Activated CD8-positive, alpha-beta memory T cell treated with anti-CD3 and anti-CD28 coated beads, Interleukin-2, amount 10 ng/mL, durations not matched to agents 7 days and 5 days (primary cell): ENCODE measurements around the gene RRAD. TPM values are rescaled to one million over a fixed set of nuclear protein-coding genes. Genes with fewer than 3 reads are reported as not detected.

ENCODE experiments used
- ATAC-seq: fragments of 150-1000 bp; cut with Tn5 transposase; one replicate; pipeline ENCODE4 v1.10.0; 2021; ENCODE audit warnings: moderate library complexity
- CTCF ChIA-PET: fragments of 350-600 bp; sonication (Branson Sonifier 250); formaldehyde crosslinking; loops from one replicate; lab custom pipeline; 2021; ENCODE audit warnings: antibody characterized with exemption; lab: Charles Lee
- DNase-seq: peaks from one replicate; pipeline ENCODE4 v3.0.0-alpha.2; 2020
- H3K27ac Mint-ChIP-seq: one replicate; pipeline ENCODE4 v1.8.0; 2021; ENCODE audit warnings: mild to moderate bottlenecking, mixed read lengths
- H3K27me3 Mint-ChIP-seq: one replicate; pipeline ENCODE4 v1.8.0; 2021; ENCODE audit warnings: mixed read lengths
- H3K36me3 Mint-ChIP-seq: one replicate; pipeline ENCODE4 v1.8.0; 2021; ENCODE audit warnings: mild to moderate bottlenecking, mixed read lengths
- H3K4me1 Mint-ChIP-seq: one replicate; pipeline ENCODE4 v1.8.0; 2021; ENCODE audit warnings: mixed read lengths
- H3K4me3 Mint-ChIP-seq: one replicate; pipeline ENCODE4 v1.8.0; 2021; ENCODE audit warnings: mild to moderate bottlenecking, moderate library complexity, mixed read lengths
- H3K9me3 Mint-ChIP-seq: one replicate; pipeline ENCODE4 v1.8.0; 2022; ENCODE audit warnings: low read depth, mixed read lengths
- total RNA-seq, 2 experiments: library from RNA; stranded (reverse); gene quantifications; one replicate each; pipeline ENCODE4 v1.2.3, GENCODE V29; 2021

Gene RRAD
- total RNA-seq, 2 experiments from 2014 or later = 0.55 to 2.5 TPM

DNA sequence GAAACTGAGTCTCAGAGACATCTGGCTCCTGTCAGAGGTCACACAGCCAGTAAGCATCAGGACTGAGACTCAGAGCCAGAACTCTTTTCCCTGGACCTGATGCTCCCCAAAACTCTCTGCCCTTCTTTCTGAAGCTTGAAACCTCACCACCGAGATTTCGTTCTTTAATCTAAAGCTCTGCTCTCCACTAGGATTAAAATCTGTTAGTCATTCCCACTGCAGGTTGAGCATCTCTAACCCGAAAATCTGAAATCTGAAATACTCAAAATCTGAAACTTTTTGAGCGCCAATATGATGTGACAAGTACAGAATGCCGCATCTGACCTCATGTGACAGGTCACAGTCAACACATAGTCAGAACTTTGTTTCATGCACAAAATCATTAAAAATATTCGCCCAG is 8.8 kb downstream of the RRAD start:
- CTCF ChIA-PET = no interaction called here
- no peaks in the 10 kb centered on the region for H3K4me1 Mint-ChIP-seq
- H3K4me3 Mint-ChIP-seq = no peak overlapping the region
- DNase-seq (no peak), ATAC-seq (no peak)
- peaks cover 19% of the 10 kb centered on the region for H3K27me3 Mint-ChIP-seq
- H3K9me3 Mint-ChIP-seq = no peaks in the 10 kb centered on the region
- no peaks in the 10 kb centered on the region for H3K36me3 Mint-ChIP-seq
- H3K27ac Mint-ChIP-seq = no peak overlapping the region

DNA sequence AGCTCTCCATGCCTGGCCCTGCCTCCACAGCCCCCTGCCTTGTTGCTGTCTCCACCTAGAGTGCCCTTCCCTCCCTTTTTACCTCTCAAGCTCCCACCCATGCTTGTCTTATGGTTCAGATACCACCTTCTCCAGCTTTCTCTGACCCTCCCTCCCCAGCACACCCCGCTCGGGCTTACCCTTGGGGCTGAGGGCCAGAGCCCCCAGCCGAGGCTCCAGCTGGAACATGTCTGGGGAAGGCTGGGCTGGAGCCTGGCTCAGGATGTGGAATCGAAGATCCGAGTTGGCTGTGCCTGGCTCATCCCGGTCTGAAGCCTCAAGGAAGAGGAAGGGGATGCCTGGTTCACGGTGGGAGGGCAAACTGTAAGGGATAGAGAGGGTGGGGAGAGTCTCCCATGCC is 10.3 kb downstream of the RRAD start:
- no peaks in the 10 kb centered on the region for H3K9me3 Mint-ChIP-seq
- H3K27me3 Mint-ChIP-seq = peaks cover 7% of the 10 kb centered on the region
- H3K4me1 Mint-ChIP-seq = no peaks in the 10 kb centered on the region

DNA sequence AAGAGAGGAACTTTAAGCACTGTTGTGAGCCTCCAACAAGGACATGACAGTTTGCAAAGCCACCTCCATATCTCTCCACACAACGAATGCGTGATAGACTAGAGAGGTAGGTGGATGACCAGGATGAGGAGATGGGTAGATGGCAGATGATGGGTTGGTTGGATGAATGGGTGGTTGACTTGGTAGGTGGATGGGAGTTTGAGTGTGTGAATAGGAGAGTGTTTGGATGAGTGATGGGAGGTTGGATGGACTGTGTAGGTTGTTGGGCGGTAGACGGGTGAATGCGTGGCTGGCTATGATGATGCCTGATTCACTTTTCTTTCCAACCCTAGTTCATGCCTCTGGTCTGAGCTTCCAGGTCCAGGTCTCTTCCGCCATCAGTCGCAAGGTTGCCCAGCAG is 10.8 kb downstream of the RRAD start:
- H3K4me1 Mint-ChIP-seq = no peaks in the 10 kb centered on the region
- CTCF ChIA-PET = interaction anchor here (0.7 kb wide), 1 partner anchor 14 kb away, joined by 3 read pairs; no protein-coding TSS in a partner anchor
- no peak overlapping the region for H3K4me3 Mint-ChIP-seq
- peaks cover 5% of the 10 kb centered on the region for H3K27me3 Mint-ChIP-seq
- no peaks in the 10 kb centered on the region for H3K36me3 Mint-ChIP-seq
- H3K27ac Mint-ChIP-seq = no peak overlapping the region
- DNase-seq (no peak), ATAC-seq (no peak)
- no peaks in the 10 kb centered on the region for H3K9me3 Mint-ChIP-seq

More for the DNA sequence above, 10.3 kb downstream of the RRAD start:
- no peak overlapping the region for H3K4me3 Mint-ChIP-seq
- H3K36me3 Mint-ChIP-seq = no peaks in the 10 kb centered on the region
- DNase-seq (no peak), ATAC-seq (no peak)
- CTCF ChIA-PET = interaction anchor here (0.7 kb wide), 1 partner anchor 13 kb away, joined by 3 read pairs; no protein-coding TSS in a partner anchor
- H3K27ac Mint-ChIP-seq = no peak overlapping the region

DNA sequence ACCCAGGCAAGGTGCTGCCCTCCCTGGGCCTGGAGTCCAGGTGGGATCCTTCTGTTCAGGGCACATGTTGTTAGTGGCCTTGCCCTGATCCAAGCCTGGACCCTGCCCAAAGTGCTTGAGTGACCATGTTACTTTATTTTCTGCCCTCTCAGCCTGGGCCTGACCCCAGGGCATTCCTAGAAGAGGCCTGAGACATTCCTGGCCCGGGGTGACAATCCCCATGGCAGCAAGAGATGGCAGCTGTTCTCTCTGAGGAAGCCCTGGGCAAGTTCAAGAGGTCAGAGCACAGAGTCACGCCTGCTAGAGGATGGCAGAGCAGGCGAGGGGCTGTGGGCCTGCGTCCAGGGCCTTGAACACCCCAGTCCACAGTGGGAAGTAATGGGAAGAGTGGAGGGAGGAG is 11.6 kb downstream of the RRAD start:
- H3K4me1 Mint-ChIP-seq = no peaks in the 10 kb centered on the region

DNA sequence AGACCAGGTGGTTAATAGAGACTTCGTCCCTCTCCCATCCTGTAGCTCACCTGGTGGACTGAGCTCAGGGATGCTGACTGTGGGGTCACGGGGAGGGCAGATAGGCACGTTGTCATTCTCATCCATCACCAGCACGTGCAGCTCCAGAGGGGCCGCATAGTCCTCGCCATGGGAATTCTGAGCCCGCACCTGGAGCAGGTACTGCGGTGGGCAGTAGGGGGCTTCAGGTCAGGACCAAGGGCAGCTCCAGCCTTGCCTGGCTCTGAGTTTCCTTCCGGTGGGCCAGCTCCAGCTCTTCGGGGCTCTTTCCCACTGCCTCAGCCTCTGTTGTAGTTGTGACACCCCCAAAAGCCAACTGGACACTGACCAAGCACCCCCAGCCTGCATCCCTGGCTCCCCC is 12.3 kb downstream of the RRAD start:
- ATAC-seq = no peak
- Mint-ChIP-seq H3K36me3 (no peaks in the 10 kb centered on the region), H3K4me3 (no peak overlapping the region), H3K4me1 (no peaks in the 10 kb centered on the region), H3K9me3 (no peaks in the 10 kb centered on the region), H3K27ac (no peak overlapping the region), H3K27me3 (peaks cover 5% of the 10 kb centered on the region)
- DNase-seq = no peak
- CTCF ChIA-PET = interaction anchor here (0.6 kb wide), 1 partner anchor 17 kb away, joined by 3 read pairs; no protein-coding TSS in a partner anchor

More for the DNA sequence above, 11.6 kb downstream of the RRAD start:
- Mint-ChIP-seq H3K9me3 (no peaks in the 10 kb centered on the region), H3K27me3 (peaks cover 5% of the 10 kb centered on the region), H3K27ac (no peak overlapping the region), H3K36me3 (no peaks in the 10 kb centered on the region), H3K4me3 (no peak overlapping the region)
- ATAC-seq (no peak), DNase-seq (no peak)
- CTCF ChIA-PET = no interaction called here

DNA sequence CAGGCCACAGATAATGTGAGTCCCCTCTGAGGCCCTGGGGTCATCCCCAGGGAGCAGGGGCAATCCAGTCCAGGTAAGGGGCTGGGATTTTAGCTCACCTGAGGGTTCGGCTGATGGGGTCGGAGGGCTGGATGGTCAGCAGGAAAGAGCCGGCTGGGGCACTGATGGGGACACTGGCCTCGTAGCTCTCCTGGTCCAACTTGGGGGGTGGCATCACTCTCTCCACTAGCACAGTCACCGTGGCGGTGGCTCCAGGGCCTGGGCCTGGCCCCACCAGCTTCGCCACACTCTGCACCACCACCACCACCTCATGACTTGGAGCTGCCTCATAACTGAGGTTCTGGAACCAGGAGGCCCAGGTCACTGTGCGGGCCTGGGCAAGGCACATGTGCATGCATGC is 13.5 kb downstream of the RRAD start:
- Mint-ChIP-seq H3K4me1 (no peaks in the 10 kb centered on the region), H3K4me3 (no peak overlapping the region), H3K27me3 (peaks cover 5% of the 10 kb centered on the region), H3K27ac (no peak overlapping the region), H3K9me3 (no peaks in the 10 kb centered on the region), H3K36me3 (no peaks in the 10 kb centered on the region)
- no peak for DNase-seq
- ATAC-seq = no peak
- CTCF ChIA-PET = interaction anchor here (1.0 kb wide), 1 partner anchor 172 kb away, joined by 3 read pairs; no protein-coding TSS in a partner anchor

DNA sequence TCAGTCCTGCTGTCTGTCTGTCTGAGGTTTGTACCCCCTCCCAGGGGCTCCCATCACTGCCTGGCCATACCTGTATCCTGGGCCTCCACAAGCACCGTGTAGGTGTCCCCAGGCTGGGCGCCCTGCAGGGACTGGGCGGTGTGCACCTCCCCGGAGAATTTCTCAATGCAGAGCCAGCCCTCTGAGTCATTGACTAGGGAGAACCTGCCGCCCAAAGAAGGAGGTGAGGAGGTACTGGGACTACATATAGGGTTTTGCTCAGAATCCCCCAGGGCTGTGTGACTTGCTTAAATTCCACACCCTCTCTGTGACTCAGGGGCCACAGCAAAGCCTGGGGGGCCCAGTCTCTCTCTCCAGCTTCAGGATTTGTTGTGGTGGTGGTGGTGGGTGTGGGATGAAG is 14.2 kb downstream of the RRAD start:
- no peaks in the 10 kb centered on the region for H3K36me3 Mint-ChIP-seq
- CTCF ChIA-PET = interaction anchor here (1.0 to 1.9 kb wide), 4 partner anchors 13 to 171 kb away, joined by 3 to 4 read pairs (median 4); no protein-coding TSS in a partner anchor
- no peak for DNase-seq
- no peak for ATAC-seq
- no peak overlapping the region for H3K4me3 Mint-ChIP-seq
- H3K4me1 Mint-ChIP-seq = peaks cover 2% of the 10 kb centered on the region
- no peaks in the 10 kb centered on the region for H3K9me3 Mint-ChIP-seq
- no peak overlapping the region for H3K27ac Mint-ChIP-seq
- H3K27me3 Mint-ChIP-seq = peaks cover 2% of the 10 kb centered on the region

DNA sequence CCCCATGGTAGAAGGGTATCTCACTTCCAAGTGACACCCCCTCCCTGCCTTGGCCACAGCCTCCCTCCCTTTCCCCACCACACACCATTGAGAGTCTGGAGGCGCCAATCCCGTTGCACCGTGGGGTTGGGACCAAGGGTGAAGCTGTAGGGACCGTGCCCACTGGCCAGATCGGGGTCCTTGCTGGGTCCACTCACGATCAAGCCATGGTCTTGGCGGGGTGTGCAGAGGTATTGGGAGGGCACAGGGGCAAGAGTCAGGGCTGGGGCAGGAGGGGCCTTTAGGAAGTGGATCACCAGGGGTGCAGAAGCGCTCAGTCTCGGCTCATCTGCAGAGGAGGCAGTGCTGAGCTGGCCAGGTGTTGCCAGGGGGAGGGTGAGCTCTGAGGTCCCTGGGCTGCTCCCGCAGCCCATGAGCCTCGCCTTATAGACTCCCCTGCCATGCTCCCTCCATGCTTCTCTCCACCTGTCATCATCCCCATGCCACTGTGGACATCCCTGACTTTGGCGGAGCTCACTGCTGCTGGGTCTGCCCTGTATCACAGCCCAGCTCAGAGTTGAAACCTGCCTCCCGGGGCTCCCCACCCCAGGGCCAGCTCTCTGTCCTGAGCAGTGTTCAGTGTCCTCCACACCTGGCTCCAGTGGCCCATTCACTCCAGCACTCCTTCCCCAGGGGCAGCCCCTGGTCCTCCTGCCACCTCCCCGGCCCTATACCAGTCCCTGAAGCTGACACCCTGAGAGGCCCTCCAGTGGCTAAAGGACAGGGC is 15.0 kb downstream of the RRAD start:
- ATAC-seq = no peak
- no peak overlapping the region for H3K27ac Mint-ChIP-seq
- no peaks in the 10 kb centered on the region for H3K36me3 Mint-ChIP-seq
- CTCF ChIA-PET = interaction anchor here (1.0 to 2.2 kb wide), 7 partner anchors 8 to 42 kb away, joined by 3 to 11 read pairs (median 4); partner anchors contain the start of gene CDH16
- no peak overlapping the region for H3K4me3 Mint-ChIP-seq
- no peaks in the 10 kb centered on the region for H3K27me3 Mint-ChIP-seq
- H3K4me1 Mint-ChIP-seq = peaks cover 4% of the 10 kb centered on the region
- DNase-seq = no peak
- H3K9me3 Mint-ChIP-seq = no peaks in the 10 kb centered on the region

DNA sequence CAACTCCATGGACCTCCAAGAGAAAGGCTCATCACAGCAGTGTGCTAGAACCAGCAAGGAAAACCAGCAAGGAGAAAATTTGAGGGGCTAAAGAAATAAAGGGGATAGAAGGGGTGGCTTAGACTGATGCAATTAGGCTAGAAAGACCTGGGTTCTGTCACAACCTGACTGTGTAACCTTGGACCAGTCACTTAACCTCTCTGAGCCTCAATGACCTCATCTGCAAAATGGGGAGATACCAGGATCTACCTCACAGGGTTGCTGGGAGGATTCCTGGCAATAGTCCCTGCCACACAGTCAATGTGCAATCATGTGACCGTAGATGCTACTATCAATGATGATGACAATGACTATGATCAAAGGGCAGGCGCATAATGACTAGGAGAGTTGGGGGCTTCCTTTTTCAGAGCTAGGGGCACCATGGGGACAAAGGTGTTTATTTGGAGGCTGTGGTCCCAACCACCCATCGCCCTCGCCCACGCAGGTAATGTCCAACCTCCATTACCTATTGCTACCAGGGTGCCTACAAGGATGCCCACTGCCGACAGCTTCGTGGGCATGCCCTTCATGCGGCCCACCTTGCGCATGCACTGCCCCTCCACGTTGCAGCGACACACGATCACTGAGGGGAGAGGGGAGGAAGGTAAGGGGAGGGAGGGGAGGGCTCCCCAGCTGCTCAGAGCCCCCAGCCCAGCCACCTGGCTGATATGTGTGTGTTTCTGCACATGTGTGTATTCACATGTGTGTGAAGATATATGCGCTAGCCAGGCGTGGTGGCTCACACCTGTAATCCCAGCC is 16.4 kb downstream of the RRAD start:
- ATAC-seq (no peak), DNase-seq (no peak)
- CTCF ChIA-PET = interaction anchor here (1.0 to 2.2 kb wide), 4 partner anchors 9 to 41 kb away, joined by 3 to 11 read pairs (median 5); partner anchors contain the start of gene CDH16
- H3K9me3 Mint-ChIP-seq = no peaks in the 10 kb centered on the region
- H3K4me1 Mint-ChIP-seq = peaks cover 4% of the 10 kb centered on the region
- no peaks in the 10 kb centered on the region for H3K27me3 Mint-ChIP-seq
- no peak overlapping the region for H3K27ac Mint-ChIP-seq
- H3K36me3 Mint-ChIP-seq = no peaks in the 10 kb centered on the region
- no peak overlapping the region for H3K4me3 Mint-ChIP-seq

DNA sequence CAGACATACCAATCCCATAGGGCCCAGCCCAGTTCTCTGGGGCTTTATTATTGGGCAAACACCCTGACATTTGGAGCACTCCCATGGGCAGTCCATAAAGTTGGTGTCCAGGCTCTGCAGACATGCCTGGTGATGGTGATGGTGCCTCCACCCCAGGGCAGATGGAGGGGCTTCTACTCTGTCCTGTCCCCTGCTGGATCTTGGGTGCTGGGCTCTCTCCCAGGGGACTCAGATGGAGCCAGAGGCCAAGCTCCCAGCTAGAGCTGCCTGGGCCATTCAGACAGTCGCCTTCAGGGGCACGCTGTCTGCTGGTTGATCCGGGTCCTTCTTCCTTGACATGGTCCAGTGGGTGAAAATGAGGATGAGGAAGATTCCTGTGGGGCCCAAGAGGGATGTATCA is 17.2 kb downstream of the RRAD start:
- no peaks in the 10 kb centered on the region for H3K9me3 Mint-ChIP-seq
- no peak for ATAC-seq
- no peak overlapping the region for H3K27ac Mint-ChIP-seq
- CTCF ChIA-PET = no interaction called here
- H3K27me3 Mint-ChIP-seq = no peaks in the 10 kb centered on the region
- no peak overlapping the region for H3K4me3 Mint-ChIP-seq
- DNase-seq = no peak
- H3K4me1 Mint-ChIP-seq = peaks cover 4% of the 10 kb centered on the region
- H3K36me3 Mint-ChIP-seq = no peaks in the 10 kb centered on the region

DNA sequence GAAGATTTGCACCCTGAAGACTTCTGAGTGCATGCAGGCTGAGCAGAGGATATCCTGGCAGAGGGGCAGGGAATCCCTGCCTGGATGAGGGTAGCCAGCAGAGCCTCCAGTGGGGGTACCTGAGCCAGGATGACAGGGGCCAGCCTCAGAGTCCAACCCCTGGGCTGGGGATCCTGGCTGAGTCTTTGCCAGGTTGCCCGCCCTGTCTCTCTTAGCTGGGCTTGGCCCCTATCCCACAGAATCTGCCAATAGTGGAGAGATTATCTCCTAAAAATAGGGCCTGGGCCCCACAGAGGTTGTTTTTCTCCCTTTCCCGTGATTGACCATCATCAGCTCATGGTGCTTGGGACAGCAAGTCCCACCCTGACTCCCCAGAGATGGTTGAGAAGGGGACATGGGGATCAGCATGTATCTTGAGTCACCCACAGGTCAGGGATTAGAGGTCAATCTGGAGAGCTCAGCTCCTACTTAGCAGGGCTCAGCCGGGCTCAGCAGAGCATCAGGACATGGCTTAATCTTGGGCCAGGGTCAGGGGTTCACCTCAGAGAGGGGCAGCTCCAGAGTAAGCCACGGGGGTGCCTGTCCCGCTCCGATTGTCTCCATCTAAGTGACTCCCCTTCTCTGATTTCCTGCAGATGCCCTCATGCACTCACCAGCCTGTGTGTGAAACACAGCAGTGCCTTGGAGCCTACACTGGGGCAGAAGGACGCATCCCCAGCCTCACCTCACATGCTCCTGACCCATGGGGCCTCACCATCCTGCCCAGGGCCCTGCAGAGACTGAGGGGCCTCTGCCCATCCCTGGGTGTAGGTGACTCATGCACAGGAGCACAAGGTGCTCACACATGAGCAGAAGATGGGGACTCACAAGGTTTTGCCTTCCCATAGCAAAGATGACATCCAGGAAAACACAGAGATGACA is 18.2 kb downstream of the RRAD start:
- Mint-ChIP-seq H3K36me3 (no peaks in the 10 kb centered on the region), H3K4me3 (no peak overlapping the region), H3K4me1 (peaks cover 4% of the 10 kb centered on the region), H3K9me3 (no peaks in the 10 kb centered on the region), H3K27ac (no peak overlapping the region), H3K27me3 (no peaks in the 10 kb centered on the region)
- CTCF ChIA-PET = interaction anchor here (0.8 to 3.2 kb wide), 5 partner anchors 9 to 77 kb away, joined by 3 to 9 read pairs (median 3); partner anchors contain the start of gene NAE1
- ATAC-seq (no peak), DNase-seq (no peak)

DNA sequence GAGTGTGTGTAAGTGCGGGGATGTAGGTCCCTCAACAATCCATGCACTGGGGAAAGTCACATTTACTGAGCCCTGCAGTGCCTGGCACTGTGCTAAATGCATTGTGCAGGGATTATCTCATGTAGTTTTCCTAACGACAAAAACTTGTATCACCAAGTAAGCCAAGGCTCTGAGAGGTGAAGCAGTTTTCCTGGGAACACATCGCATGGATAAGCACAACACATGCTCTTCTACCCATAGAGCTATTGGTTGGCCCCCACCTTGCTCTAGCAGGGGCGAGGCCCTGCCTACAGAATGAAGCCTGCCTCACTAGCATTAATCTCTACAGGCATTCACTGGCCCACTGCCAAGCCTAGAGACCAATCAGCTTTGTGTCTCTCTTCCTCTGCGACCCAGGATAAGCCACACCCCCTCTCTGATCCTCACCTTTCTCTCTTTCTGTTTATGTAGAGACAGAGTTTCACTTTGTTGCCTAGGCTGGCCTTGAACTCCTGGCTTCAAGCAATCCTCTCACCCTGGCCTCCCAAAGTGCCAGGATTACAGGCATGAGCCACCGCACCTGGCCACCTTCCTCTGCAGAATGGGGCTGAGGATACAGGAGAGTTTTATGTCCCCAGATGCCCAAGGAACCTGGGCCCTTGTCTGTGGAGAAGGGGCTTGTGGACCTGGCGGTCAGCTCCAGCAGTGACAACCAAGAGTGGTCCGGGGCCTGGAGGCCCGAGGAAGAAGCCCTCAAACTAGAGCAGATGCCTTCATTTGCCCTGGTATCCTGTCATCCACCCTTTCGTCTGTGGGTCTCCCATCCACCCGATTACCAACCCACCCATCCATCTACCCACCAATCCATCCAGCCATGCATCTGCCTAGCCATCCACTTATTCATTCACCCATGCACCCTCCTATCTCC is 19.4 kb downstream of the RRAD start:
- H3K4me3 Mint-ChIP-seq = no peak overlapping the region
- no peaks in the 10 kb centered on the region for H3K27me3 Mint-ChIP-seq
- no peaks in the 10 kb centered on the region for H3K9me3 Mint-ChIP-seq
- H3K27ac Mint-ChIP-seq = no peak overlapping the region
- CTCF ChIA-PET = interaction anchor here (0.5 to 3.2 kb wide), 8 partner anchors 8 to 75 kb away, joined by 3 to 15 read pairs (median 4); partner anchors contain the start of genes CES3 and NAE1
- H3K4me1 Mint-ChIP-seq = peaks cover 4% of the 10 kb centered on the region
- DNase-seq (peak; percentile 65), ATAC-seq (peak; percentile 66)
- H3K36me3 Mint-ChIP-seq = no peaks in the 10 kb centered on the region
